ENCODE data around the gene UROD. TPM values are rescaled to one million over a fixed set of nuclear protein-coding genes. Genes with fewer than 3 reads are reported as not detected.

Gene UROD
- total RNA-seq, 1 experiment from 2014 or later = 85.8 TPM

GRCh38 chr1:45002650-45003645 is 9.1 kb upstream of the UROD start:
- CTCF ChIA-PET = no interaction called here

DNA sequence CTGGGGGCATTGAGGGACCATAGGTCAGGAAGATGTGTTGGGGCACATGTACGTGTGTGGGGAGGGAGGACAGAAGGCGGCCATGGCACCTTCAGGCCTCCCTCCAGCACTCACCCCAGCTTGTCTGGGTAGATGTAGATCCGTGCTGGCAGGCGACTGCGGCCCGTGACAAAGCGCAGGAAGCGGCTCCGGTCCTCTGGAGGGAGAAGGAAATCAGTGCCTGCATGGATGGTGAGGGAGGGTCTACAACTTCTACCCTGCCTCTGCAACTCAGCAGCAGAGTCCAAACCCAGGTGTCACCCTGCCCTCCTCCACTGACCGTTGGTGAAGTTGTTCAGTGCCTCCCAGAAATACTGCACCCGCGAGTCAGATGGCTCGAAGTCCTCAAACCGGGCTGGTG is 8.3 kb upstream of the UROD start:
- Histone ChIP-seq H3K27ac (ENCODE audit: low read depth, low read length, poor library complexity, severe bottlenecking) (no peak overlapping the region), H3K36me3 (ENCODE audit: insufficient read depth, low read length, poor library complexity, severe bottlenecking) (peaks cover 9% of the 10 kb centered on the region), H3K27me3 (replicated peaks; ENCODE audit: insufficient read depth, low read depth, low read length, poor library complexity) (no peaks in the 10 kb centered on the region), H3K4me1 (ENCODE audit: insufficient read depth, low read length, poor library complexity, severe bottlenecking) (no peaks in the 10 kb centered on the region), H3K4me3 (ENCODE audit: low read depth, low read length, poor library complexity, severe bottlenecking) (no peak overlapping the region), H3K9me3 (ENCODE audit: low read depth, low read length, poor library complexity, severe bottlenecking) (no peaks in the 10 kb centered on the region)
- no TSS peak for BruUV-seq (replicated peaks)
- TF ChIP-seq EZH2 (IDR thresholded peaks at IDR 0.05; ENCODE audit: borderline replicate concordance, low read depth, low read length, poor library complexity, severe bottlenecking) (no peak), CTCF (conservative IDR thresholded peaks at IDR 0.05; ENCODE audit: low read depth, low read length) (no peak)
- intact Hi-C loops (cut with micrococcal nuclease; ENCODE audit: unreplicated experiment) = no loop called here
- ChIA-PET POLR2A (ENCODE audit: low non-redundant PET) (no interaction called here), CTCF (no interaction called here)
- DNase-seq (ENCODE audit: low spot score) = no peak

More at GRCh38 chr1:45002650-45003645, 9.1 kb upstream of the UROD start:
- TF ChIP-seq EZH2 (IDR thresholded peaks at IDR 0.05; ENCODE audit: borderline replicate concordance, low read depth, low read length, poor library complexity, severe bottlenecking) (no peak), CTCF (conservative IDR thresholded peaks at IDR 0.05; ENCODE audit: low read depth, low read length) (no peak)
- Histone ChIP-seq H3K9me3 (ENCODE audit: low read depth, low read length, poor library complexity, severe bottlenecking) (no peaks in the 10 kb centered on the region), H3K4me3 (ENCODE audit: low read depth, low read length, poor library complexity, severe bottlenecking) (no peak overlapping the region), H3K4me1 (ENCODE audit: insufficient read depth, low read length, poor library complexity, severe bottlenecking) (no peaks in the 10 kb centered on the region), H3K36me3 (ENCODE audit: insufficient read depth, low read length, poor library complexity, severe bottlenecking) (peaks cover 9% of the 10 kb centered on the region), H3K27ac (ENCODE audit: low read depth, low read length, poor library complexity, severe bottlenecking) (no peak overlapping the region), H3K27me3 (replicated peaks; ENCODE audit: insufficient read depth, low read depth, low read length, poor library complexity) (no peaks in the 10 kb centered on the region)
- TSS peak; percentile 55 for BruUV-seq (replicated peaks)
- intact Hi-C loops (cut with micrococcal nuclease; ENCODE audit: unreplicated experiment) = no loop called here
- no peak for DNase-seq (ENCODE audit: low spot score)
- POLR2A ChIA-PET (ENCODE audit: low non-redundant PET) = interaction anchor here (0.6 kb wide), 1 partner anchor 519 kb away, joined by 3 read pairs; the partner anchor contains the start of gene PRDX1

DNA sequence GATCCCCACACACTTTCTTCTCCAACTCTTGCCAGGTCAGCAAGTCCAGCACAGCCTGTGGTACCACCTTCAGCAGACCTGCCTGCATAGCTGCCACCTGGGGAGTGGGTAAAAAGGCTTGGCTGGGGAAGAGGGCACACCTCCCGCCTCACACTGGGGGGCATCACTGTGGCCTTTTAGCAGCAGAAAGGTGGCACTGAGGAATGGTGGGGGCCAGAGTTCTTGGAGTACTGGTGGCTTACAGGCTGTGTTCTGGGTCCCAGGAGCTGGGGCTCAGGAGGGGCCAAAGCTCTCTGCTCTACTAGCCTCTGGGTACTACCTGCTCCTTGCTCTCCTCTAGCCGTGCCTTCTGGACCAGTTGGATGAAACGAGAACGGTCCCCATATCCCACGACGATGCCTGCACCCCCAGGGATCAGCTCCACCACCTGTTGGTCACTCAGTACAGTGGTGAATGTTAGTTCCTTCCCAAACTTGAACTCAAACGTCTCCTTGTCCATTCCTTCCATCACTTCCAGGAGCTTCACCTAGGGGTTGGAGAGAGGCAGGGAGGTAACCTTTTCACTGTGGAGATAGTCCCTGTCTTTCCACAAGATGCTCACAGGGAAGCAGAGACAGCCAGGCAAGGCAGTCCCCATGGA is 7.7 kb upstream of the UROD start:
- CTCF ChIA-PET = no interaction called here
- Histone ChIP-seq H3K27me3 (replicated peaks; ENCODE audit: insufficient read depth, low read depth, low read length, poor library complexity) (no peaks in the 10 kb centered on the region), H3K36me3 (ENCODE audit: insufficient read depth, low read length, poor library complexity, severe bottlenecking) (peaks cover 9% of the 10 kb centered on the region), H3K4me3 (ENCODE audit: low read depth, low read length, poor library complexity, severe bottlenecking) (no peak overlapping the region), H3K27ac (ENCODE audit: low read depth, low read length, poor library complexity, severe bottlenecking) (no peak overlapping the region), H3K9me3 (ENCODE audit: low read depth, low read length, poor library complexity, severe bottlenecking) (no peaks in the 10 kb centered on the region), H3K4me1 (ENCODE audit: insufficient read depth, low read length, poor library complexity, severe bottlenecking) (no peaks in the 10 kb centered on the region)
- POLR2A ChIA-PET (ENCODE audit: low non-redundant PET) = no interaction called here
- no TSS peak for BruUV-seq (replicated peaks)
- no peak for DNase-seq (ENCODE audit: low spot score)
- intact Hi-C loops (cut with micrococcal nuclease; ENCODE audit: unreplicated experiment) = no loop called here
- TF ChIP-seq CTCF (conservative IDR thresholded peaks at IDR 0.05; ENCODE audit: low read depth, low read length) (no peak), EZH2 (IDR thresholded peaks at IDR 0.05; ENCODE audit: borderline replicate concordance, low read depth, low read length, poor library complexity, severe bottlenecking) (no peak)

Measured in A673 (cell line).